CD4-positive, alpha-beta T cell treated with Interferon alpha-2 for 1 hour (primary cell): ENCODE results near the gene EPN2.

Source experiments
- DNase-seq, 2 donors: peaks; one replicate each; pipeline ENCODE4 v3.0.0-alpha.2; 2020 to 2022

The EPN2 gene

GRCh38 chr17:19332371-19333131, 95.4 kb downstream of the EPN2 start:
- DNase-seq, result no peak

GRCh38 chr17:19333132-19333440, 95.9 kb downstream of the EPN2 start:
- DNase-seq, result no peak

DNA sequence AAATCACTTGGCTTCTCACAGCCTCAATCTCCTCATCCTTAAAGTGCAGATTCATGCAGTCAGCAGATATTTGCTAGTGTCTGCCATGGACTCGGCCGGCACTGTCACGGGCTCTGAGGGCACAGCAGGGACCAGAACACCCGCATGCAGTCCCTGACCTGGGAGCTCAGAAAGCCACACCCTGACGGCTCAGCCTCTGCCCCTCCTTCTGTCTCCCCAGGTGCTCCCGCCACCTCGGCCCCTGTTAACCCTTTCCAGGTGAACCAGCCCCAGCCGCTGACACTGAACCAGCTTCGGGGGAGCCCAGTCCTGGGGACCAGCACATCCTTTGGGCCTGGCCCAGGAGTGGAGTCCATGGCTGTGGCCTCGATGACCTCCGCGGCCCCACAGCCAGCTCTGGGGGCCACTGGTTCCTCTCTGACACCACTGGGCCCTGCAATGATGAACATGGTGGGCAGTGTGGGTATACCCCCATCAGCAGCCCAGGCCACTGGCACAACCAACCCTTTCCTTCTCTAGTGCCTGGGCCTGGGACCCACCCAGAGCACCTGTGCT, 96.6 kb downstream of the EPN2 start:
- DNase-seq, result no peak

DNA sequence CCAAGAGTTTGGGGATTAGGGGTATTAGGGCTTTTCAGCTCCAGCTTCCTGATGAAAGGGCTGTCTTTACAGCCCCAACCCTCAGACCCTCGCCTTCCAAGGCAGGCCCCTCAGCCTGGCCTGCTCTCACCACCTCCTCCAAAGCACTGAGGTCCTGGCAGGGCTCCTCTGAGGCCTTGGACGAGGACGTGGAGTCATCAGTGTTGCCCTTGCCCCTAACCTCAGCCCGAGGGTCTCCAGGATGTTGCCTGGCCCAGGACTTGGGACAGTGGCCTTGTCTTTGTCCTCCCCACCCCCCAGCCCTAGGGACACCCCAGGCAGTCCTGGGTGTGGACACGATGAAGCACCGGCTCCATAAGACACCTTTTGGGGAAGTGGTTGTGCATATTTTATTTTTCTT, 97.2 kb downstream of the EPN2 start:
- DNase-seq, result no peak

GRCh38 chr17:19335951-19336631, 98.9 kb downstream of the EPN2 start:
- DNase-seq, result no peak

DNA sequence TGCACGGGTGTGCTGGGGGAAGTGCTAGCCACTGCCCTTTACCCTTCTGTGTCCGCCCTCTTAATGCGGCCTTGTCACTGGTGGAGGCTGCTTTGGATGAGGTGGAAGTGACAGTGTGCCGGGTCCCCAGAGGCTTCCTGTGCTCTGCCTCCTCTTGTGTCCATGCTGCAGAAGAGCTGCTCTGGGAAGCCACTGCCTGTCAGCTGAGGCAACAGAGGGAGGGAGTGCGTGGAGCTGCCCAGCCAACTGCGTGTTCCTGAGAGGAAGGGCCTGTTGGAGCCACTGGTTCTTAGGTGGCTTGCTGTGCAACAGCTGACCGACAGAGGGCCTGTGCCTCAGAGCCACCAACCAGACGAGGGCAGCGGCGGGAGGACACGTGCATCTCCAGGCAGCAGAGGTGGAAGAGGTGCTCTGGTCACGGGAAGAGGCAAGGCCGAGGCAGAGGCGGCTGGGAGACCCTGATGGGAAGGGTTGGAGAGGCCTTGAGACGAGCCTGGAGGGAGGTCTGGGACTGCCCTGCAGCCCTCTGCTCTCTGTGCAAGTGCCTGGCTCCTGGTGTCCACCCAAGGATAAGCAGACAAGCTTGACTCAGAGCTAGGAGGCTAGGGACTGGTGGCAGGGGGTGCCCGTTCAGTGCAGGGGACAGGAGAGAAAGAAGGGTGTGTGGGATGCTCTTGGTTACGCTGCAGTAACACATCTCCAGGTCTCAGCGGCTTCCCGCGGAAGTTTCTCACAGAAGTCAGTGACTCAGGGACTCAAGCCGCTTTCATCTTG, 100.0 kb downstream of the EPN2 start:
- no peak for DNase-seq

GRCh38 chr17:19337712-19338023, 100.5 kb downstream of the EPN2 start:
- no peak for DNase-seq

GRCh38 chr17:19338031-19338990, 101.1 kb downstream of the EPN2 start:
- peak; percentile 70 to 74 for DNase-seq

DNA sequence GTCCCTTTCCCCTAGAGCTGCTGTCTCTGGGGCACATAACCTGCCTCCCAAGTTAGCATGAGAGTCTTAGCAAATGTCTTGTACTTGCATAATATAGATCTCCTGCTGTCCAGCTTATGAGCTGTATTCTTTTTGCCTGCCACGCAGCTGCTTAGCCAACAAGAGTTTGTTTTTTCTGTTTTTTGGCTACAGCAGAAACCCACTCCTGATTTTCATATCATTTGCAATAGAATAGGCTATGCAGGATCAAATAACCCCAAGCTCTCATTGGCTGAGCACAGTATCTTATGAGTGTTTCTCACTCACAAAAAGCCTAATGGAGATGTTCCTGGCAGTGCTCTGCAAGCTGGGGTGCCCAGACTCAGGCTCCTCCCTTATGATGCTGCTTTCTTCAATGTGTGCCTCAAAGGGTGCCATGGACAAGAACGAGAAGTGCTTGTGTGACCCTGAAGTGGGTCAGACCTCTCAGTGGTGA, 102.2 kb downstream of the EPN2 start:
- DNase-seq, result no peak

GRCh38 chr17:19341211-19341631, 104.1 kb downstream of the EPN2 start:
- no peak for DNase-seq

DNA sequence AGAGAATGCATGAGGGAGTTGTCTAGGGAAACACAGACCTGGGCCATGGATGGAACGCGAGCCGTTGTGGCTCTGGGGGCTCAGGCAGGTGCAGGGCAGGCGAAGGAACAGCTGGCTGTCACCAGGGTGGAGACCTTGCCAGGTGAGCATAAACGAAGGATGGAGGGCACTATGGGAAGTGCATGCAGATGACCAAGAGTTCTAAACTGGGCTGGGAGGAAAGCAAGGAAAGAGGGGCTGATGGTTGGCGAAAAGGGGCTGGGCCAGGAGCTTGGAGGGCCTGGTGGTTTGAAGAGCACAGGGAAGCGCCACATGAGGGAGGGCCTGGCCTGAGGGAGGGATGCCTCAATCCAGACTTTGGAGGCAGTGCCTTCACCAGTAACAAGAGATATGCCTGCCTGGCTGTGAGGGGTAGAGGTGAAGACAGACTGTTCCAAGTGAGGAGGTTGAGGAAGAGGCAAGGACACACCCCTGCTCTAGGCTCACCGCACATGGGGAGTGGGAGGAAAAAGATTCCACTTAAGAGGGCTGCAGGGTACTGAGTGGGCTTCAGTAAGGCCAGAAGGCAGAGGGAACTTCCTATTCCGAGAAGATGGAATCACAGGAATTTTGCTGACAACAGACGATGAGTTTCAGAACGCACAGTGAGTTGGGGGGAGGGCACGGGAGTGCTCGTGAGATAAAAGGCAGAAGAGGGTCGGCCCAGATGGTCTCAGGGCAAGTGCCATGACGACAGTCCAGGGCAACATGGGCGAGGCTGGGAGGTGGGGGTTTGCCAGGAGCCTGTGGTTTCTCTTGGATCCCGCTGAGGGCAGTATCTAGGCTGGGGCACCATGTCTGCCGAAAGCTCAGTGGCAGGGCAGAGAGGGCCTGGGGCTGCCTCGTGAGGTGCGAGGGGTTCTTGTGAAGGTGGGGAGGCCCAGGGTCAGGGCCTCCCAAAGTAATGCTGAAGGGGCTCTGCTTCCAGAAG, 104.8 kb downstream of the EPN2 start:
- DNase-seq, result no peak

GRCh38 chr17:19342611-19343255, 105.6 kb downstream of the EPN2 start:
- no peak for DNase-seq

GRCh38 chr17:19343256-19343630, 106.1 kb downstream of the EPN2 start:
- no peak for DNase-seq

- no peak for DNase-seq
Observed at GRCh38 chr17:19343671-19344151, 106.5 kb downstream of the EPN2 start.

- no peak for DNase-seq
Observed at GRCh38 chr17:19344311-19345066, 107.3 kb downstream of the EPN2 start.

DNA sequence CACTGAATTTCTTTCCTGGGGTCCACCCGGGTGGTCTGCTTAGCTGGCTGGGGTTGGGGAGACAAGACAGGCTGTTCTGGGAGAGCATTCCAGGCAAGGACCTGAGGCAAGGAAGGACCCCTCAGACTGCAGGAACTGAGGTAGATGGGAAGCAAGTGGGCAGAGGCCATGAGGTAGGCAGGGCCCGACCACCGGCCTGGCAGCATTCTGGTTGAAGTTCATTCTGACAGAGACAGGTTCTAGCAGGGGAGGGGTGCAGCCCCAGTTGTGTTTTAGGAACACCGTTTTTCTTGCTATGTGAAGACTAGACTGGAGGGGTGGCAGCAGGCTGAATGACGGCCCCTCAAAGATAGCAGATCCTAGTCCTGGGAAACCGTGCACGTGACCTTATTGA, 107.9 kb downstream of the EPN2 start:
- no peak for DNase-seq

GRCh38 chr17:19345486-19346350, 108.6 kb downstream of the EPN2 start:
- DNase-seq, result no peak

GRCh38 chr17:19346351-19347255, 109.4 kb downstream of the EPN2 start:
- no peak for DNase-seq
